ENCODE data around the gene ZNF506. TPM values are rescaled to one million over a fixed set of nuclear protein-coding genes. Genes with fewer than 3 reads are reported as not detected.
A peak's percentile ranks its signal among the peaks of the same experiment; 100 is the strongest.
"Not testable (repeated sequence)": the region's sequence is repeated elsewhere in the genome, so short reads cannot be mapped to it uniquely, and the experiment has no call there.

ZNF506 gene
- 7.8 TPM for polyA plus RNA-seq (2013, experiment 1 of 2)
- polyA plus RNA-seq (2013, experiment 2 of 2) = 5.3 TPM

DNA sequence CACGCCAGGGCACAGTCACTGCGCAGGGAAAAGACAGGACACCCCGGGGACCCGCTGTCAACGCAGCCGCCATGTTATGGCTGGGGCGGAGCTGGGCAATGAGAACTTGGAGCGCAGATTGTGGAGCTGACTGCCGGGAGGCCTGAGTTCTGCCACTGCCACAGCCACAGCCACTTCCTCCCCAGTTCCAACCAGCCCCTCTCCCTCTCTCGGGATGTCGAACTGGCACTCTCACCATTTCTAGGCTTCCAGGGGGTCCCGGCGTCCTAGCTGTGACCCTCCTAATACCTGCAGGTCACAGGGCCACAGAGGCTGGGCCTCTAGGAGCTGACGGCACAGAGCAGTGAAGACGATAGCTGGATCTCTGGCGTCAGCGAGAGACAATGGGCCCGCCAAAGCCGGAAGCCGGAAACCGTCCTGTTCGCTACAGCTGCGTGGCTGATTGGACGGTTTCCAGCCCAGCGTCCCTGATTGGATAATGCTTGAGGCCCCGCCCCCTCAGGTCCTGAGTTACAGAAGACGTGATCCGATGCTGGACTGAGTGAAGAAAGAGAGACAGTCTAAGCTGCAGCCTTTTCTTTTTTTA, at the start of gene ZNF506:
ZNF506 (minus strand) TSS at position 385 of the 586 bp plus-strand sequence; CDS start at position 238, 147 bp downstream.
- Histone ChIP-seq H3K36me3 (ENCODE audit: control insufficient read depth, insufficient read depth, low read length) (peaks cover 11% of the 10 kb centered on the region), H3K4me3 (ENCODE audit: extremely low read depth, insufficient read depth, low read length, poor library complexity, severe bottlenecking) (peak within 1 kb of the TSS; percentile 43), H3K4me1 (ENCODE audit: control insufficient read depth, insufficient read depth, low read length, poor library complexity, severe bottlenecking) (no peaks in the 10 kb centered on the region), H3K9me3 (ENCODE audit: control insufficient read depth, low read length) (peaks cover 42% of the 10 kb centered on the region), H3K27ac (ENCODE audit: low read depth, low read length, severe bottlenecking) (peak within 1 kb of the TSS; percentile 89)
- 53 to 56% methylated on average over 26 to 27 of the region's 28 CpGs for WGBS, 2 experiments (ENCODE audit: insufficient coverage in 2 of 2)

DNA sequence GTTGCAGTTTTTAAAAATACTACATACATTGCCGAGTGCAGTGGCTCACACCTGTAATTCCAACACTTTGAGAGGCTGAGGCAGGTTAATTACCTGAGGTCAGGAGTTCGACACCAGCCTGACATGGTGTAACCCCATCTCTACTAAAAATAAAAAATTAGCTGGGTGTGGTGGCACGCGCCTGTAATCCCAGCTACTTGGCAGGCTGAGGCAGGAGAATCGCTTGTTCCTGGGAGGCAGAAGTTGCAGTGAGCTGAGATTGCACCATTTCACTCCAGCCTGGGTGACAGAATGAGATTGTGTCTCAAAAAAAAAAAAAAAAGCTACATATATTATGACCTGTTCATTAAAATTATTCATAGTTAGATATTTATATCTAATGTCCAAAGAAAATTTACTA, 48.5 kb upstream of the ZNF506 start:
- Histone ChIP-seq H3K9me3 (ENCODE audit: control insufficient read depth, low read length) (peaks cover 35% of the 10 kb centered on the region), H3K36me3 (ENCODE audit: control insufficient read depth, insufficient read depth, low read length) (peaks cover 71% of the 10 kb centered on the region)
- not testable (repeated sequence) for H3K27ac ChIP-seq (ENCODE audit: low read depth, low read length, severe bottlenecking); H3K4me3 ChIP-seq (ENCODE audit: extremely low read depth, insufficient read depth, low read length, poor library complexity, severe bottlenecking); H3K4me1 ChIP-seq (ENCODE audit: control insufficient read depth, insufficient read depth, low read length, poor library complexity, severe bottlenecking)
- WGBS, 2 experiments (ENCODE audit: insufficient coverage in 2 of 2) = 100% methylated on average over 2 of the region's 5 CpGs; no CpG with 5 or more reads in 1 of the 2 experiments

DNA sequence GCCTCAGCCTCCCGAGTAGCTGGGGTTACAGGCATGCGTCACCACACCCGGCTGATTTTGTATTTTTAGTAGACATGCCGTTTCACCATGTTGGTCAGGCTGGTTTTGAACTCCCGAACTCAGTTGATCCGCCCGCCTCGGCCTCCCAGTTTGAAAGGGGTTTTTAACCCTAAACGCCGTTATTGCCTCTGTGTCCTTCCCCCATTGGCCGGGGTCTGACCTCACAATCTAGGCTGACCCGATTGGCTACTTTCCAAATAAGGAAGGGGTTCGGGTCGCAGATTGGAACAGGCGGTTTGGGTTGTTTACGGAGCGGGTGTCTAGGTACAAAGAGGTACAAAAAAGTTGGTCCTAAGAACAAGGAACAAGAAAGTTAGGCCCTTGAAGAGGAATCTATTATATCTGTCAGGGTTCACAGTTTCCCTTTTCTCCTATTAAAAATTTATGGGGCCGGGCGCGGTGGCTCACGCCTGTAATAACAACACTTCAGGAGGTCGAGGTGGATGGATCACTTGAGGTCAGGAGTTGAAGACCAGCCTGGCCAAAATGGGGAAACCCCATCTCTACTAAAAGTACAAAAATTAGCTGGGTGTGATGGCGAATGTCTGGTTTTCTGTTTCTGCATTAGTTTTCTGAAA, 45.2 kb upstream of the ZNF506 start:
- Histone ChIP-seq H3K4me3 (ENCODE audit: extremely low read depth, insufficient read depth, low read length, poor library complexity, severe bottlenecking) (peak overlapping the region; percentile 75), H3K4me1 (ENCODE audit: control insufficient read depth, insufficient read depth, low read length, poor library complexity, severe bottlenecking) (no peaks in the 10 kb centered on the region), H3K9me3 (ENCODE audit: control insufficient read depth, low read length) (peaks cover 36% of the 10 kb centered on the region), H3K27ac (ENCODE audit: low read depth, low read length, severe bottlenecking) (peak overlapping the region; percentile 99), H3K36me3 (ENCODE audit: control insufficient read depth, insufficient read depth, low read length) (peaks cover 39% of the 10 kb centered on the region)
- WGBS, 2 experiments (ENCODE audit: insufficient coverage in 2 of 2) = 28 to 31% methylated on average over 13 to 15 of the region's 23 CpGs

DNA sequence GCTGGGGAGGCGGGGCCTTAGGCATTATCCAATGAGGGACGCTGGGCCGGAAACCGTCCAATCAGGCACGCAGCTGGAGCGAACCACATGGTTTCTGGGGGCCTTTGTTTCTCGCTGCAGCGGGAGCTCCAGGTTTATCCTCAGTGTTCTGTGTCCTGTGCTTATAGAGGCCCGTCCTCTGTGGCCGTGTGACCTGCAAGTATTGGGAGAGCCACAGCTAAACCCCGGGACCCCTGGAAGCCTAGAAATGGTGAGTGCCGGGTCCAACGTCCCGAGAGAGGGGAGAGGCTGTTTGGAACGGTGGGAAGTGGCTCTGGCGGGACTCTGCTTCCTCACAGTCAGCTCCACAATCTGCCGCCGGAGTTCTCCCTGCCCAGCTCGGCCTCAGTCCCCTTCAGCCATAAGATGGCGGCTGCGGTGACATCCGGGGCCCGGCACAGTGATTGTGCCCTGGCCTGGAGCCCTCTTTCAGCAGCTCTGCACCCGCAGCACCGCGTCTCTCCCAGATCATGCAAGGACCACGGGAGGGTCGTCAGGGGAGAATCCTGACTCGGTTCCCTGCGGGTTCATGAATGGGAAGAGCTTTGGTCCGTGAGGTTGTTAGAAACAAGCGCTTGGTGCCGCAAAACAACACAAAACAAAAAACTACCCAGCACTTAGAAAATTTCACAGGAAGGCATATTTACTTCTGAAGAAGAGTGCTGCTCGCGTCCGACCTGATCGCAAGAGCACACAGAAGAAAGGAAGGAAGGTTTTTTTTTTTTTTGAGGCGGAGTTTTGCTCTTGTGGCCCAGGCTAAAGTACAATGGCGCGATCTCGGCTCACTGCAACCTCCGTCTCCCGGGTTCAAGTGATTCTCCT, 44.4 kb upstream of the ZNF506 start, which contains the start of gene ZNF253:
ZNF253 (plus strand) TSS at position 133 of the 861 bp plus-strand sequence; CDS start at position 248, 115 bp downstream.
- H3K27ac ChIP-seq (ENCODE audit: low read depth, low read length, severe bottlenecking) = peak within 1 kb of the TSS; percentile 99
- H3K36me3 ChIP-seq (ENCODE audit: control insufficient read depth, insufficient read depth, low read length) = peaks cover 31% of the 10 kb centered on the region
- WGBS, 2 experiments (ENCODE audit: insufficient coverage in 2 of 2) = 7 to 16% methylated on average over 28 to 32 of the region's 43 CpGs
- peak within 1 kb of the TSS; percentile 75 for H3K4me3 ChIP-seq (ENCODE audit: extremely low read depth, insufficient read depth, low read length, poor library complexity, severe bottlenecking)
- peaks cover 29% of the 10 kb centered on the region for H3K9me3 ChIP-seq (ENCODE audit: control insufficient read depth, low read length)
- no peaks in the 10 kb centered on the region for H3K4me1 ChIP-seq (ENCODE audit: control insufficient read depth, insufficient read depth, low read length, poor library complexity, severe bottlenecking)

DNA sequence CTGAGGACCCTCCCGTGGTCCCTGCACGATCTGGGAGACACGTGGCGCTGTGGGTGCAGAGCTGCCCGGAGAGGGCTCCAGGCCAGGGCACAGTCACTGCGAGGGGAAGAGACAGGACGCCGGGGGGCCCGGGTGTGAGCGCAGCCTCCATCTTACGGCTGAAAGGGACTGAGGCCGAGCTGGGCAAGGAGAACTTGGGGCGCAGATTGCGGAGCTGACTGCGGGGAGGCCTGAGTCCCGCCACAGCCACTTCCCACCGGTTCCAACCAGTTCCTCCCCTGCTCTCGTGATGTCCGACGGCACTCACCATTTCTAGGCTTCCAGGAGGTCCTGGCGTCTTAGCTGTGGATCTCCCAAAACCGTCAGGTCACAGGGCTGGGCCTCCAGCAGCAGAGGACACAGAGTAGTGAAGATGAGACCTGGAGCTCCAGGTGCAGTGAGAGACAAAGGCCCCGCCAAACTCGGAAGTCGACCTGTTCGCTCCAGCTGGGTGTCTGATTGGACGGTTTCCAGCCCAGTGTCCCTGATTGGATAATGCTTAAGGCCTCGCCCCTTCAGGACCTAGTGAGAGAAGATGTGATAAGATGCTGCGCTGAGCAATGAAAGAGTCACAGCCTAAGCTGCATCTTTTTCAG, 39.3 kb upstream of the ZNF506 start:
- H3K27ac ChIP-seq (ENCODE audit: low read depth, low read length, severe bottlenecking) = no peak overlapping the region
- no peaks in the 10 kb centered on the region for H3K36me3 ChIP-seq (ENCODE audit: control insufficient read depth, insufficient read depth, low read length)
- no peaks in the 10 kb centered on the region for H3K4me1 ChIP-seq (ENCODE audit: control insufficient read depth, insufficient read depth, low read length, poor library complexity, severe bottlenecking)
- H3K4me3 ChIP-seq (ENCODE audit: extremely low read depth, insufficient read depth, low read length, poor library complexity, severe bottlenecking) = no peak overlapping the region
- WGBS, 2 experiments (ENCODE audit: insufficient coverage in 2 of 2) = 80 to 89% methylated on average over 26 to 29 of the region's 29 CpGs
- peaks cover 18% of the 10 kb centered on the region for H3K9me3 ChIP-seq (ENCODE audit: control insufficient read depth, low read length)

DNA sequence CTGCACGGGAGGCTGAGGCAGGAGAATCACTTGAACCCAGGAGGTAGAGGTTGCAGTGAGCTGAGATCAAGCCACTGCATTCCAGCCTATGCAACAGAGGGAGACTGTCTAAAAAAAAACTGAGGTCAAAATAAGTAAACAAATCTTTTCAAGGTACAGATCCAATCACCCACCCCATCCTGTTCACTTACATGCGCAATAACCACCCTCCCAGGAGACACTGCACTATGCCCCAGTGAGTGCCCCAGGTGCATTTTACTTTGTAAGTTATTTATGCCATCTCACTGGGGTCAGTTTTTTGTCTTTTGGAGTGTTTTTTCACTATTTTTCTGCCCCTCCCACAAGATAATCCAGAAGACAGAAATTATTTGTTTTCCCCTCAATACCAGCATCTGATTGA, 37.2 kb upstream of the ZNF506 start:
- no peaks in the 10 kb centered on the region for H3K4me1 ChIP-seq (ENCODE audit: control insufficient read depth, insufficient read depth, low read length, poor library complexity, severe bottlenecking)
- WGBS, 2 experiments (ENCODE audit: insufficient coverage in 2 of 2) = 82 to 100% methylated on average over 1 to 2 of the region's 2 CpGs
- peaks cover 11% of the 10 kb centered on the region for H3K9me3 ChIP-seq (ENCODE audit: control insufficient read depth, low read length)
- H3K27ac ChIP-seq (ENCODE audit: low read depth, low read length, severe bottlenecking) = no peak overlapping the region
- no peaks in the 10 kb centered on the region for H3K36me3 ChIP-seq (ENCODE audit: control insufficient read depth, insufficient read depth, low read length)
- H3K4me3 ChIP-seq (ENCODE audit: extremely low read depth, insufficient read depth, low read length, poor library complexity, severe bottlenecking) = no peak overlapping the region

DNA sequence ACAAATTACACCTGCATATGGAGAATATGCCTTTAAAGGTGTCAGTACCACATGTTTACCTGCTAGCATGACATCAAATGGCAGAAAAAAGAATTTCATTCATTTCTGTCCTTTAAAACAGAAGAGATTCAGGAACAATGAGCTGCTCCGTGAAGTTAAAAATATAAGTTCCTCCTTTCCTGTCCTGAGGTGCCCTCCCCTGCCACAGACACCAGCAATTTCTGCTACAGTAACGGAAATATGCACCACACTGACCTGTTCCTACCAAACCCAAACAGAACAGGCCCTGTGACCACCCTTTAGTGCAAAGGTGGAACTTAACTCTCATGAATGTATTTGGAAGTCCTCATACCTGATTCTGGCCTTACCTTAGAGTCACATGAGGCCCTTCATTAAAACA, 30.2 kb upstream of the ZNF506 start:
- 81 to 83% methylated on average over 2 of the region's 2 CpGs for WGBS, 2 experiments (ENCODE audit: insufficient coverage in 2 of 2)
- H3K36me3 ChIP-seq (ENCODE audit: control insufficient read depth, insufficient read depth, low read length); H3K27ac ChIP-seq (ENCODE audit: low read depth, low read length, severe bottlenecking); H3K4me1 ChIP-seq (ENCODE audit: control insufficient read depth, insufficient read depth, low read length, poor library complexity, severe bottlenecking); H3K4me3 ChIP-seq (ENCODE audit: extremely low read depth, insufficient read depth, low read length, poor library complexity, severe bottlenecking): not testable (repeated sequence)
- H3K9me3 ChIP-seq (ENCODE audit: control insufficient read depth, low read length) = peaks cover 20% of the 10 kb centered on the region

DNA sequence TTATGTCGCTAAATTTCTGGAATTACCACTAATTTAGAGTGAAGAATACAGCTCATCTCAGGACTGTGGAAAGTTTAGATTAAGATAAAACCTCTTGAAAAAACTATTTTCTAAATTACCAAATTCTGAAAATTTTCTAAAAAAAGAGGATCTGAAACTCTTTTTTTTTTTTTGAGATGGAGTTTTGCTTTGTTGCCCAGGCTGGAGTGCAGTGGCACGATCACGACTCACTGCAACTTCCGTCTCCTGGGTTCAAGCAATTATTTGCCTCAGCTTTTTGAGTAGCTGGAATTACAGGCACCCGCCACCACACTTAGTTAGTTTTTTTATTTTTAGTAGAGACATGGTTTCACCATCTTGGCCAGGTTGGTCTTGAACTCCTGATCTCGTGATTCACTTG, 27.5 kb upstream of the ZNF506 start:
- no peak overlapping the region for H3K4me3 ChIP-seq (ENCODE audit: extremely low read depth, insufficient read depth, low read length, poor library complexity, severe bottlenecking)

DNA sequence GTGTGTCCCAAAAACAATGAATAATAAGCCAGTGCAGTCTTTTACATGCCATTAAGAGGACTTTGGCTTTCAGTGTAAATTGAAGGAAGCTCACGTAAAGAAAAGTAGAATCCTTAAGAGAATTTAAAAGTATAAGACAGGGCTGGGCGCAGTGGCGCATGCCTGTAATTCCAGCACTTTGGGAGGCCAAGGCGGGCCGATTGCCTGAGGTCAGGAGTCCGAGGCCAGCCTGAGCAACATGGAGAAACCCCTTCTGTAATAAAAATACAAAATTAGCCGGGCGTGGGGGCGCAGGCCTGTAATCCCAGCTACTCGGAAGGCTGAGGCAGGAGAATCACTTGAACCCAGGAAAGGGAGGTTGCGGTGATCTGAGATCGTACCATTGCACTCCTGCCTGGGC, 26.2 kb upstream of the ZNF506 start:
- peaks cover 42% of the 10 kb centered on the region for H3K9me3 ChIP-seq (ENCODE audit: control insufficient read depth, low read length)

More for the DNA sequence above, 27.5 kb upstream of the ZNF506 start:
- peaks cover 34% of the 10 kb centered on the region for H3K9me3 ChIP-seq (ENCODE audit: control insufficient read depth, low read length)
- no peak overlapping the region for H3K27ac ChIP-seq (ENCODE audit: low read depth, low read length, severe bottlenecking)
- H3K36me3 ChIP-seq (ENCODE audit: control insufficient read depth, insufficient read depth, low read length) = no peaks in the 10 kb centered on the region
- H3K4me1 ChIP-seq (ENCODE audit: control insufficient read depth, insufficient read depth, low read length, poor library complexity, severe bottlenecking) = no peaks in the 10 kb centered on the region
- 81 to 87% methylated on average over 3 of the region's 6 CpGs for WGBS, 2 experiments (ENCODE audit: insufficient coverage in 2 of 2)

DNA sequence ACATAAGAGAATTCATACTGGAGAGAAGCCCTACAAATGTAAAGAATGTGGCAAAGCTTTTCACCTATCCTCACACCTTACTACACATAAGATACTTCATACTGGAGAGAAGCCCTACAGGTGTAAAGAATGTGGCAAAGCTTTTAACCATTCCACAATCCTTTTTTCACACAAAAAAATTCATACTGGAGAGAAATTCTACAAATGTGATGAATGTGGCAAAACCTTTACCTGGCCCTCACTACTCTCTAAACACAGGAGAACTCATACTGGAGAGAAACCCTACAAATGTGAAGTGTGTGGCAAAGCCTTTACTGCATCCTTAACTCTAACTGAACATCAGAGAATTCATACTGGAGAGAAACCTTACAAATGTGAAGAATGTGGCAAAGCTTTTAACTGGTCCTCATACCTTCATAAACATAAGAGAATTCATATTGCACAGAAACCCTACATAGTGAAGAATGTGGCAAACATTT, 14.0 kb upstream of the ZNF506 start:
- peaks cover 55% of the 10 kb centered on the region for H3K9me3 ChIP-seq (ENCODE audit: control insufficient read depth, low read length)
- no peaks in the 10 kb centered on the region for H3K36me3 ChIP-seq (ENCODE audit: control insufficient read depth, insufficient read depth, low read length)
- no peaks in the 10 kb centered on the region for H3K4me1 ChIP-seq (ENCODE audit: control insufficient read depth, insufficient read depth, low read length, poor library complexity, severe bottlenecking)
- H3K27ac ChIP-seq (ENCODE audit: low read depth, low read length, severe bottlenecking) = no peak overlapping the region
- H3K4me3 ChIP-seq (ENCODE audit: extremely low read depth, insufficient read depth, low read length, poor library complexity, severe bottlenecking) = no peak overlapping the region

More for the DNA sequence above, 26.2 kb upstream of the ZNF506 start:
- H3K4me1 ChIP-seq (ENCODE audit: control insufficient read depth, insufficient read depth, low read length, poor library complexity, severe bottlenecking) = no peaks in the 10 kb centered on the region
- no peak overlapping the region for H3K4me3 ChIP-seq (ENCODE audit: extremely low read depth, insufficient read depth, low read length, poor library complexity, severe bottlenecking)
- WGBS, 2 experiments (ENCODE audit: insufficient coverage in 2 of 2) = 84 to 95% methylated on average over 10 to 11 of the region's 12 CpGs
- no peak overlapping the region for H3K27ac ChIP-seq (ENCODE audit: low read depth, low read length, severe bottlenecking)
- no peaks in the 10 kb centered on the region for H3K36me3 ChIP-seq (ENCODE audit: control insufficient read depth, insufficient read depth, low read length)

Measured in mesodermal cell (in vitro differentiated cells).